Fibroblast of skin of back (primary cell): Measurements from ENCODE around the gene GTPBP3.
A peak's percentile ranks its signal among the peaks of the same experiment; 100 is the strongest.

Experiments
- DNase-seq: peaks from one replicate; pipeline ENCODE4 v3.0.0-alpha.2; 2013

Gene GTPBP3

GRCh38 chr19:17327654-17328516 lies 9.5 kb upstream of the GTPBP3 start:
- no peak for DNase-seq

- DNase-seq, result no peak
These were observed 8.6 kb upstream of the GTPBP3 start for GRCh38 chr19:17328517-17329365.

DNA sequence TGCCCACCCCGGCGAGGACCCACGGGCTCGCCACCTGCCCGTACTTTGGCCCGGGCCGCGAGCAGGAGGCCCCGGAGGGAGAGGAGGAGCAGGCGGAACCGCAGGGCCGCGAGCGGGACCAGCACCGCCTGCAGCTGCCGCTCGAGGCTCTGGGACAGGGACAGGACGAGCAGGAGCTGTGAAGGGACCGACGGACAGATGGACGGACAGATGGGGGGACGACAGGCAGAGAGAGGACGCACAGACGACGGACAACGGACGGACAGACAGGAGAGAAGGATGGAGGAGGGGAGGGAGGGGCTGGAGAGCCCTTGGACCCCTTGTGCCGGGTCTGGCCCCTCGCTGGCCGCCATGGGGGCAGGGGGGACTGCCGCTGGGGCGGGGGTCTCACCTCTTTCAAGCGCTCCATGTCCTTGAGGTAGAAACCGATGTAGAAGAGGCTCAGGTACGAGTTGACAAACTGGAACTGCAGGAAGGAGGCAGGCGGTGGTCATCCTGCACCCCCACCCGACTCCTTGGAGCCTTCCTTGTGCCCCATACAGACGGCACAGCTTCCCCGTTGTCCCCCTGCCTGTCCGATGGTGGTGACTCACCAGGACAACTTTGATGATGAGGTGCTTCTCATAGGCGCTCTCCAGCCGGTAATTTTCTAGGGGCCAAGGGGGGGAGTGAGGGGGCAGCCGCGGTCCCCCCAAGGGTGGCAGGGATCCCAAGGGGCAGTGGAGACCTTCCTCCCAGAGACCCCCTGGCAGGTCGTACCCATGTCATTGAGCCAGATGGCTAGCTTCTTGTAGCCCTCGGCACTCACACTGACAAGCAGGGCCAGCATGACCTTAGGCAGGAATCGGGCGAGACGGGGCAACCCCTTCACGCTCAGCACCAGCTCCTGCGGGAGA lies 7.7 kb upstream of the GTPBP3 start:
- no peak for DNase-seq

GRCh38 chr19:17330262-17331044 lies 6.9 kb upstream of the GTPBP3 start:
- no peak for DNase-seq

DNA sequence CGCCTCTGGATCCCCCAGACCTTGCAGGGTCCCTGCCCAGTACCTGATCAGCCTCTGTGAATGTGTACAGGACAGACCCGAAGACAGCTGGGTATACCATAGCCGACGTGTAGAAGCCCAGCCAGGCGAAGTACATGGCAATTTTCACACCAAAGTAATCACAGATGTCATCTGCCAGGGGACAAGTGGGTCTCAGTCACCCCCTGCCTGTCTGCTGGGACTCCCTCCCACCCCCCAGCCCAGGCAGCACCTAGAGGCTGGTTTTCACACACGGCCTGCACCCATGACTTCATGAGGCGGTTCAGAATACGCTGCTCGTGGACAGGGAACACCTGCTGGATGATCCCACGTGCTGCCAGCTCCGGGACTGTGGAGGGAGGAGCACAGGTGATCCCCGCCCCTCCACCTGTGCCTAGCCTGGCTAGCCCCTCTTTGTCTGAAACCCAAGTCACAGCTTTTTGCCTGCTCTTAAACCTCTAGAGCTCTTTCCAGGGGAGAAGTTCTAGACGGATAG lies 6.3 kb upstream of the GTPBP3 start:
- no peak for DNase-seq

DNA sequence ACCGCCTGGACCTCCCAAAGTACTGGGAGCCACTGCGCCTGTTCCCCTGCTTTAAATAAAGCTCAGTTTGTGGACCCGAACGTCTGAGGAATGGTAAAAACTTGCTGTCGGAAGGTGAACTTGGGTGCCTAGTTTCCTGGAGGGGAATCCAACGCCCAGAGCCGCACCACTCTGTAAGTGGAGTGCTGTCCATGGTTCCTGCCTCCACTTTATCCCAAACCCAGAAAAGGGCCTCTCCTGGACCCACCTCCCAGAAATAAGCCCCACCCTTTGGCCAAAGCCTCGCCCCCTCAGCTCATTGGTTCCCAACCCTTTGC lies 5.0 kb upstream of the GTPBP3 start:
- DNase-seq, result no peak

DNA sequence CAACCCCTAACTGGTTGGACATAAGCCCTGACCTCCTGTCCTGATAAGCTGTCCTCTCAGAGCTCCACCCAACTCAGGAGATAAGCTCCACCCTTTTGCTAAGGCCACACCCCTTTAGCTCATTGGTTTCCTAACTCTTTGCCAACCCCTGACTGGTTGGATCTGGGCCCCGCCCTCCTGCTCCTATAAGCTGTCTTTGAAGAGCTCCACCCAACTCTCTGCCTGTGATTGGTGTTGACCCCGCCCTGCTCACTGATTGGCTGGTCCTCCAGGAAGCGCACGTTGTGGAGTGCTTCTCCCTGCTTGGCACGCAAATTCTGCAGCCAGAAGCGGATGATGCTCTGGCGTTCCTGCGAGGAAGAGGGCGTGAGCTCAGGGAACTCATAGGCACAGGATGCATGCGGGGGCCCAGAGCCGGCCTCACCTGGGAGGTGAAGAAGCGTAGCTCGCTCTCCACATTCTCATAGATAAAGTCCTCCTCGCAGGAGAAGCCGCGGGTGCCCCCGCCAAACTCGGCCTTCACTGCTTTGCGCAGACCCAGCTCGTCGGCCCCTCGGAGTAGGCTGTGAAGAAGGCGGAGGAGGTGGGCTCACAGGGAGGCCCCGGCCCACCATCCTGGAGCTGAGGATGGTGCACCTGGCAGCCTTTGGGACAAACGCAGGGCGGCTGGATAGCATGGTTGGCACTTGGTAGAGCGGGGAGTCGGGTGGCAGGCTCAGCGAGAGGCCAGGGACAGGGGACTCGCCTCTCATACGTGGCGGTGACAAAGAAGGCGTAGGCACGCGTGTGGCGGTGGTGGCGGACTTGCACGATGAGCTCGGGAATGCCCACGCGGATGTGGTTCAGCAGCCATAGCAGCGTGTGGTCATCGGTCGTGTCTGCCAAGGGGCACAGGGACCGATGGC lies 4.4 kb upstream of the GTPBP3 start:
- peak; percentile 59 for DNase-seq

DNA sequence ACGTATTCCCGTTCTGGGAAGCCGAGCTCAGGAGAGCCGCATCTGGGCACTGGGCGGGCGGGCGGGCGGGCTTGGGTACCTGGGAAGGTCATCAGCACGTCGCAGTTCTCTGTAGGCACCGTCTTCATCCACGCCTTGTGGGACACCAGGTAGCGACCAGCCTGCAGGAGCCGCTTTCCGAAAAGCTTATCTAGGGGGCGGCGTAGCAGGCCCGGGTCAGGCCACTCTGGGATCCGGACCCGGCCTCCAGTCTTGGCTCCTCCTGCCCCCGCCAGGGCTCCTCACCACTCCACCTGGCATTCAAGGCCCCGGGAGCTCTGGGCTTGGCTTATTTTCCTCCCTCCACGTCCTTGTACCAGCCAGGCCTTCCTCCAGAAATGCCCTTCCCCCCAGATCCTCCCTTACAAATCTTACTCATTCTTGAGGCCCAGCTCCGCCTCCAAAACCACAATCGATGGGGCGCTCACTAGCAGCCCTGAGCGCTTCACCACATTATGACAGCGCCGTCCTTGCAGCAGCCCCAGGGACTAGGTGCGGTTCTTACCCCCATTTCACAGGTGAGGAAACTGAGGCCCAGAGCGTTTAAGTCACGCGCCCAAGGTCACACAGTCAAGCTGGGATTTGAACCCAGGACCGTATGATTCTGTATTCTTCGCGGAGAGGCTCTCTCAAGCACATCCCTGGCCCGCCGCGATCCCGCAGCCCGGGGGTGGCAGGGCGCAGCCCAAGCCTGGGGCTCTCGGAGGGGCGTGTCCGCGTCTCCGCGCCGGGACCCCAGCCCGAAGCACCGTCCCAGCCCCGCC lies 3.5 kb upstream of the GTPBP3 start:
- peak; percentile 86 for DNase-seq

- peak; percentile 99 for DNase-seq
These were observed 2.6 kb upstream of the GTPBP3 start, which contains the start of gene ANO8 for GRCh38 chr19:17334414-17335409. ANO8 (minus strand) TSS chr19:17334855; CDS start chr19:17334670, 185 bp downstream.

- DNase-seq, result no peak
These were observed 1.8 kb upstream of the GTPBP3 start for GRCh38 chr19:17335575-17335974.

GRCh38 chr19:17337675-17338432 lies 501 bp downstream of the GTPBP3 start:
- no peak for DNase-seq

- no peak for DNase-seq
These were observed 1.2 kb downstream of the GTPBP3 start for GRCh38 chr19:17338433-17339078.

- no peak for DNase-seq
These were observed 1.9 kb downstream of the GTPBP3 start for GRCh38 chr19:17339088-17339741.

- DNase-seq, result no peak
These were observed 3.0 kb downstream of the GTPBP3 start for GRCh38 chr19:17340302-17340870.

GRCh38 chr19:17340871-17341357 lies 3.6 kb downstream of the GTPBP3 start:
- no peak for DNase-seq

DNA sequence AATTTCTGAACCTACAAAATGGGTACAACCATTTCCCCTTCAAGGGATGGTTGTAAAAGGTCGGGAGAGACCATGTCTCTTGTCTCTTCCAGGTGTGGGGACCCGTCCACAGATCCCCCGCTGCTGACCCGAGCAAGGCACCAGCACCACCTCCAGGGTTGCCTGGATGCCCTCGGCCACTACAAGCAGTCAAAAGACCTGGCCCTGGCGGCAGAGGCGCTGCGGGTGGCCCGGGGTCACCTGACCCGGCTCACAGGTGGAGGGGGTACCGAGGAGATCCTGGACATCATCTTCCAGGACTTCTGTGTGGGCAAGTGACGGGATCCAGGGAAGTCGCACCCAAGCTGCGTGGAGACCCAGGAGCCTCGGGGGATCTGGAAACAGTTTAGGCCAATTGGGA lies 4.0 kb downstream of the GTPBP3 start:
- no peak for DNase-seq
